WTC11 (cell line): ENCODE data around the gene MND1. TPM values are rescaled to one million over a fixed set of nuclear protein-coding genes. Genes with fewer than 3 reads are reported as not detected.

ENCODE experiments used
- ATAC-seq: fragments of 200-7000 bp; cut with Tn5 transposase; 2 replicates; pipeline ENCODE4 v1.10.0; 2021; ENCODE audit warnings: mild to moderate bottlenecking, moderate library complexity
- CTCF ChIA-PET: fragments of 300-600 bp; sonication (Branson Sonifier 250); formaldehyde crosslinking; loops from one replicate; lab custom pipeline; 2021; ENCODE audit warnings: antibody characterized with exemption; lab: Charles Lee
- POLR2A ChIA-PET: fragments of 350-600 bp; sonication (Branson Sonifier 250); formaldehyde crosslinking; loops from one replicate; lab custom pipeline; 2021; ENCODE audit warnings: antibody characterized with exemption; lab: Charles Lee
- DNase-seq: peaks from one replicate; pipeline ENCODE4 v3.0.0; 2021; ENCODE audit warnings: low spot score
- H3K27ac Mint-ChIP-seq: 2 replicates; pipeline ENCODE4 v1.8.0; 2021; ENCODE audit warnings: mixed read lengths
- H3K27me3 Mint-ChIP-seq: 2 replicates; pipeline ENCODE4 v1.8.0; 2021; ENCODE audit warnings: low read depth, mild to moderate bottlenecking, moderate library complexity, mixed read lengths
- H3K36me3 Mint-ChIP-seq: 2 replicates; pipeline ENCODE4 v1.8.0; 2021; ENCODE audit warnings: mixed read lengths
- H3K4me1 Mint-ChIP-seq: 2 replicates; pipeline ENCODE4 v1.8.0; 2022; ENCODE audit warnings: mixed read lengths
- H3K4me3 Mint-ChIP-seq: 2 replicates; pipeline ENCODE4 v1.8.0; 2021; ENCODE audit warnings: mild to moderate bottlenecking, moderate library complexity, mixed read lengths
- H3K9me3 Mint-ChIP-seq: 2 replicates; pipeline ENCODE4 v1.8.0; 2021; ENCODE audit warnings: mixed read lengths
- AFF4 ChIP-seq: sonication (generic); formaldehyde crosslinking; IDR thresholded peaks from 2 replicates; pipeline ENCODE4 v1.8.1; 2023; ENCODE audit warnings: mild to moderate bottlenecking, missing genetic modification reagents, borderline replicate concordance
- ARID4B ChIP-seq: sonication (generic); formaldehyde crosslinking; IDR thresholded peaks from 2 replicates; pipeline ENCODE4 v1.8.0; 2023; ENCODE audit warnings: missing genetic modification reagents, mild to moderate bottlenecking, borderline replicate concordance
- ATF1 ChIP-seq: sonication (generic); formaldehyde crosslinking; IDR thresholded peaks from 2 replicates; pipeline ENCODE4 v1.8.1; 2023; ENCODE audit warnings: mild to moderate bottlenecking, moderate library complexity, missing genetic modification reagents
- E2F4 ChIP-seq: sonication (generic); formaldehyde crosslinking; IDR thresholded peaks from 2 replicates; pipeline ENCODE4 v1.8.1; 2022; ENCODE audit warnings: low read depth, mild to moderate bottlenecking, moderate library complexity, missing genetic modification reagents, borderline replicate concordance
- ESRRA ChIP-seq: sonication (generic); formaldehyde crosslinking; IDR thresholded peaks from 2 replicates; pipeline ENCODE4 v1.8.1; 2022; ENCODE audit warnings: mild to moderate bottlenecking, missing genetic modification reagents, borderline replicate concordance
- ETV6 ChIP-seq: sonication (generic); formaldehyde crosslinking; IDR thresholded peaks from 2 replicates; pipeline ENCODE4 v1.8.1; 2022; ENCODE audit warnings: mild to moderate bottlenecking, missing genetic modification reagents
- FOXJ3 ChIP-seq: sonication (generic); formaldehyde crosslinking; IDR thresholded peaks from 2 replicates; pipeline ENCODE4 v1.9.0; 2021; ENCODE audit warnings: missing genetic modification reagents, mild to moderate bottlenecking, borderline replicate concordance
- FOXK1 ChIP-seq: sonication (generic); formaldehyde crosslinking; IDR thresholded peaks from 2 replicates; pipeline ENCODE4 v1.8.0; 2022; ENCODE audit warnings: mild to moderate bottlenecking, moderate library complexity, missing genetic modification reagents
- FOXP1 ChIP-seq: sonication (generic); formaldehyde crosslinking; IDR thresholded peaks from 2 replicates; pipeline ENCODE4 v1.8.0; 2022; ENCODE audit warnings: missing genetic modification reagents, mild to moderate bottlenecking, moderate library complexity, borderline replicate concordance
- FOXP4 ChIP-seq: sonication (generic); formaldehyde crosslinking; IDR thresholded peaks from 2 replicates; pipeline ENCODE4 v1.8.0; 2022; ENCODE audit warnings: mild to moderate bottlenecking, missing genetic modification reagents
- HMGA2 ChIP-seq: fragments of 250-450 bp; sonication (Bioruptor Pico); IDR thresholded peaks from 2 replicates; pipeline ENCODE4 v1.4.0; 2021; ENCODE audit warnings: mild to moderate bottlenecking, moderate library complexity
- PREB ChIP-seq: sonication (generic); formaldehyde crosslinking; IDR thresholded peaks from 2 replicates; pipeline ENCODE4 v1.8.1; 2022; ENCODE audit warnings: mild to moderate bottlenecking, missing genetic modification reagents, moderate library complexity, borderline replicate concordance
- SMAD3 ChIP-seq: sonication (generic); formaldehyde crosslinking; IDR thresholded peaks from 2 replicates; pipeline ENCODE4 v1.8.0; 2022; ENCODE audit warnings: missing genetic modification reagents, mild to moderate bottlenecking, borderline replicate concordance
- TEAD1 ChIP-seq: sonication (generic); formaldehyde crosslinking; IDR thresholded peaks from 2 replicates; pipeline ENCODE4 v1.8.0; 2022; ENCODE audit warnings: mild to moderate bottlenecking, missing genetic modification reagents
- ZNF396 ChIP-seq: fragments of 250-450 bp; sonication (Bioruptor Pico); IDR thresholded peaks from 2 replicates; pipeline ENCODE4 v1.8.0; 2021; ENCODE audit warnings: mild to moderate bottlenecking, moderate library complexity, borderline replicate concordance
- ZNF416 ChIP-seq: fragments of 250-450 bp; sonication (Bioruptor Pico); IDR thresholded peaks from 2 replicates; pipeline ENCODE4 v1.9.0; 2021; ENCODE audit warnings: mild to moderate bottlenecking, inconsistent platforms
- ZNF512 ChIP-seq: sonication (generic); formaldehyde crosslinking; IDR thresholded peaks from 2 replicates; pipeline ENCODE4 v1.8.1; 2022; ENCODE audit warnings: missing genetic modification reagents, borderline replicate concordance
- total RNA-seq: library from RNA; stranded (reverse); gene quantifications from 3 replicates; pipeline ENCODE4 v1.2.3, GENCODE V29; 2021

MND1 gene
- total RNA-seq, 1 experiment from 2014 or later: 36.0 TPM

- TF ChIP-seq ESRRA (CRISPR knock-in tag) (no peak), TEAD1 (CRISPR knock-in tag) (no peak), ZNF416 (CRISPR knock-in tag) (no peak), ETV6 (CRISPR knock-in tag) (no peak), SMAD3 (CRISPR knock-in tag) (no peak), PREB (CRISPR knock-in tag) (no peak), ZNF396 (CRISPR knock-in tag) (no peak), ARID4B (CRISPR knock-in tag) (no peak), E2F4 (no peak), ZNF512 (CRISPR knock-in tag) (no peak), AFF4 (CRISPR knock-in tag) (no peak), FOXP1 (no peak), FOXP4 (CRISPR knock-in tag) (no peak), FOXK1 (CRISPR knock-in tag) (no peak), HMGA2 (CRISPR knock-in tag) (no peak), FOXJ3 (CRISPR knock-in tag) (no peak), ATF1 (no peak)
- ChIA-PET POLR2A (no interaction called here), CTCF (interaction anchor here (1.2 to 1.4 kb wide), 2 partner anchors 90 to 180 kb away, joined by 3 to 5 read pairs; no protein-coding TSS in a partner anchor)
- H3K27me3 Mint-ChIP-seq: no peaks in the 10 kb centered on the region
- ATAC-seq (no peak), DNase-seq (no peak)
- H3K4me3 Mint-ChIP-seq: no peak overlapping the region
- peaks cover 7% of the 10 kb centered on the region for H3K4me1 Mint-ChIP-seq
- no peak overlapping the region for H3K27ac Mint-ChIP-seq
- H3K36me3 Mint-ChIP-seq: peaks cover 12% of the 10 kb centered on the region
- H3K9me3 Mint-ChIP-seq: no peaks in the 10 kb centered on the region
Observed at GRCh38 chr4:153322791-153323190, 21.7 kb upstream of the MND1 start.
